IPS-18a (cell line): ENCODE measurements around the gene WNK2.

Experiments used
- H3K27ac ChIP-seq: one replicate; pipeline ENCODE4 v1.5.1; 2013; ENCODE audit warnings: low read length
- H3K27me3 ChIP-seq: one replicate; pipeline ENCODE4 v1.6.1; 2013; ENCODE audit warnings: mild to moderate bottlenecking, low read length; ENCODE audit not compliant: control insufficient read depth, insufficient read depth
- H3K36me3 ChIP-seq: one replicate; pipeline ENCODE4 v1.6.1; 2013; ENCODE audit warnings: low read depth, low read length; ENCODE audit not compliant: control insufficient read depth
- H3K4me1 ChIP-seq: one replicate; pipeline ENCODE4 v1.6.1; 2013; ENCODE audit warnings: low read depth, low read length; ENCODE audit not compliant: control insufficient read depth
- H3K4me3 ChIP-seq: one replicate; pipeline ENCODE4 v1.5.1; 2013; ENCODE audit warnings: low read length
- H3K9ac ChIP-seq: one replicate; pipeline ENCODE4 v1.6.1; 2013; ENCODE audit warnings: mild to moderate bottlenecking, low read length, moderate library complexity
- H3K9me3 ChIP-seq: one replicate; pipeline ENCODE4 v1.6.1; 2013; ENCODE audit warnings: low read depth, low read length; ENCODE audit not compliant: control insufficient read depth

WNK2 gene

GRCh38 chr9:93308158-93308602 is 124.2 kb downstream of the WNK2 start:
- H3K4me3 ChIP-seq, result no peak overlapping the region
- no peaks in the 10 kb centered on the region for H3K9me3 ChIP-seq
- H3K27ac ChIP-seq, result no peak overlapping the region
- no peak overlapping the region for H3K9ac ChIP-seq
- no peaks in the 10 kb centered on the region for H3K36me3 ChIP-seq
- H3K4me1 ChIP-seq, result no peaks in the 10 kb centered on the region
- no peaks in the 10 kb centered on the region for H3K27me3 ChIP-seq

DNA sequence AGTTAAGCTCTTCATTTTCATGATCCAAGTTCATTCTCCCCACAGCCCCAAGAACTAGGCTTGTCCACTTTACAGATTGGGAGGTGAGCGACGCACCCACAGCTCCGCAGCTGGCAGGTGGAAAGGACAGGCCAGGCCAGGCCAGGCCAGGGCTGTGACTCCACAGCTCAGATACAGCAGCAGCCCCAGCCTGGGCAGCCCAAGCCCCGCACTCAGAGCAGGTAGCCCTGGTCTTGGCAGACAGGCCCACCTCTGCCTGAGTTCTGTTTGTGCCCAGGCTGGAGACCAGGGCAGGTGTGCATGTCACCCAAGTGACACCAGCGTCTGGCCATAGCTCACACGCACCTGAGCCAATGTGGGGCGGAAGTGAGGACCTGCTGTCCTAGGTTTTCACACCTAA is 124.7 kb downstream of the WNK2 start:
- Histone ChIP-seq H3K36me3 (no peaks in the 10 kb centered on the region), H3K27me3 (no peaks in the 10 kb centered on the region), H3K27ac (no peak overlapping the region), H3K4me3 (no peak overlapping the region), H3K4me1 (no peaks in the 10 kb centered on the region), H3K9ac (no peak overlapping the region), H3K9me3 (no peaks in the 10 kb centered on the region)

- Histone ChIP-seq H3K4me1 (no peaks in the 10 kb centered on the region), H3K36me3 (no peaks in the 10 kb centered on the region), H3K9ac (no peak overlapping the region), H3K9me3 (no peaks in the 10 kb centered on the region), H3K4me3 (no peak overlapping the region), H3K27me3 (no peaks in the 10 kb centered on the region), H3K27ac (no peak overlapping the region)
These were observed 126.0 kb downstream of the WNK2 start for GRCh38 chr9:93309889-93310425.

DNA sequence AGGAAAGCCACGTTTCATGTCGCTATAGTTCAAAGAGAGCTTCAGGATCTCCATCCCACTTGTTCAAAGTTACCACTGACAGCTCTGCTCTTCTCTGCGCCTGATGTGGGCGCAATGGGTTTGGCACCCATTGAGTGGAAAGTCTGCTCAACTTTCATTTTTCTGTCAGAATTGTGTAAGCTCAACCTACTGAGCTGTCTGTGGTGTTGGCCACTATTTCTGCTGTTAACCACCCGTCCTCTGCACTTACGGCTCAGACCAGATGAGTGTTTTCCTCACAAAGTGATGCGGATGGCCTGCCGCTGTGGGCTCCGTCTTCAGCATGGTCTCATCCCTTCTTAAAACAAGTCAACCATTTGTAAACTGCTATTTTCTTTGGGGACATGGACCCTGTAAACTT is 131.2 kb downstream of the WNK2 start:
- Histone ChIP-seq H3K9me3 (no peaks in the 10 kb centered on the region), H3K9ac (no peak overlapping the region), H3K36me3 (peaks cover 3% of the 10 kb centered on the region), H3K27me3 (no peaks in the 10 kb centered on the region), H3K4me3 (no peak overlapping the region), H3K4me1 (no peaks in the 10 kb centered on the region), H3K27ac (no peak overlapping the region)

- Histone ChIP-seq H3K36me3 (peaks cover 3% of the 10 kb centered on the region), H3K27me3 (no peaks in the 10 kb centered on the region), H3K9me3 (no peaks in the 10 kb centered on the region), H3K4me3 (no peak overlapping the region), H3K4me1 (no peaks in the 10 kb centered on the region), H3K9ac (no peak overlapping the region), H3K27ac (no peak overlapping the region)
These were observed 132.0 kb downstream of the WNK2 start for GRCh38 chr9:93315960-93316359.

DNA sequence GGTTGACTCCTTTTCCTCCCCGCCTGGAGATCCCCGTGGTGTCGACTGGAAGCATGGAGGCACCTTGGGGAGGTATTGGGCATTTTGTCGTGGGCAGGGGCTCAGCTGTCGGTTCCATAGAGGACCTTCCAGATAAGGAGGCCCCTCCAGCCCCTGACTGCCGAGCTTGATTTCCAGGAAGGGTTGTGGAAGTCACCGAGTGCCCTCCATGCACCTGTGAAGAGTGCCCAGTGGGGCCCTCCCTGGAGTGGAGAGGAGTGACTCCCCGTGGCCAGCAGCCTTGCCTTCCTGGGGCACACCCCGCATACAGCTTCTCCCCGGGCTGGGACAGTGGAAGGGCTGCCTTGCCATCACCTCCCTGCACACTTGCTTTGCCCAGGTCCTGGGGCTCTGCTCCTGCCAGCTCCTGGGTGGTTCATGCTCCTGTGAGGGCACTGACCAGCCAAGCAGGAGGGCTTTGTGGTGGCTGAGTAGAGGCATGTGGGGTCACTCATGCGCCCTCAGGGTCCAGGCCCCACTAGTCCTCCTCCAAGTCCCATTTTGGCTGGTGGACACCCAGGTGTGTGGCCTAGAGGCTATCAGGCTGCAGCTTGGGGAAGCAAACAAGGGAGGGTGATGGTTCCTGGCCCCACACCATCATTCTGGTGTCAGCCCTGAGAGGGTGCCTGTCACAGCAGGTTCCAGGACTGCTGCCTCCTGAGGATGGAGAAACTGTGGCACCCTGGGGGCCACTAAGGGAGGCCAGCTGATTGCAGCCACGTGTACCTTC is 133.0 kb downstream of the WNK2 start:
- H3K27me3 ChIP-seq, result no peaks in the 10 kb centered on the region
- H3K27ac ChIP-seq, result no peak overlapping the region
- H3K4me1 ChIP-seq, result no peaks in the 10 kb centered on the region

DNA sequence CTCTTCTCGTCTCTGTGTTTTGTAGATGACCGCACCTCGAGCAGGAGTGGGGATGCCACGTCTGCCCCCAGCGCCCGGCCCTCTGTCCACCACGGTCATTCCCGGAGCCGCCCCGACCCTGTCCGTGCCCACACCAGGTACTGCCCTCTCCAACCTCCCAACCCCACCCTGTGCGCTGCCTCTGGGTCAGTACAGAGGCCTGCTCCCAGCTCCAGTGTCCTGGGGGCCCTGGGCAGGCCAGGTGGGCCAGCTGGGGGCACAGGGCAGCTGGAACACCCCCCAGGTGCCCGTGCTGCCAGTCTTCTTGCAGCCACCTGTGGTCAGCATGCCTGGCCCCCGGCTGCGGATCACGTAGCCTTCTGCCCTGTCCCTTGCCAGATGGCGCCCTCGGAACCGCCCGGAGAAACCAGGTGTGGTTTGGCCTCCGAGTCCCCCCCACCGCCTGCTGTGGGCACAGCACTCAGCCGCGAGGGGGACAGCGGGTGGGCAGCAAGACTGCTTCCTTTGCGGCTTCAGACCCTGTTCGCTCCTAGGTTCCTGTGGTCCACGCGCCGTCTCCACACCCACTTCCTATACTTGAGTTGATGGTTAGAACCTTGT is 133.7 kb downstream of the WNK2 start:
- H3K9ac ChIP-seq, result no peak overlapping the region
- no peak overlapping the region for H3K4me3 ChIP-seq
- no peaks in the 10 kb centered on the region for H3K4me1 ChIP-seq
- no peaks in the 10 kb centered on the region for H3K27me3 ChIP-seq
- no peak overlapping the region for H3K27ac ChIP-seq
- H3K9me3 ChIP-seq, result no peaks in the 10 kb centered on the region
- peaks cover 3% of the 10 kb centered on the region for H3K36me3 ChIP-seq

More for the DNA sequence above, 133.0 kb downstream of the WNK2 start:
- Histone ChIP-seq H3K4me3 (no peak overlapping the region), H3K9ac (no peak overlapping the region), H3K36me3 (peaks cover 3% of the 10 kb centered on the region), H3K9me3 (no peaks in the 10 kb centered on the region)

DNA sequence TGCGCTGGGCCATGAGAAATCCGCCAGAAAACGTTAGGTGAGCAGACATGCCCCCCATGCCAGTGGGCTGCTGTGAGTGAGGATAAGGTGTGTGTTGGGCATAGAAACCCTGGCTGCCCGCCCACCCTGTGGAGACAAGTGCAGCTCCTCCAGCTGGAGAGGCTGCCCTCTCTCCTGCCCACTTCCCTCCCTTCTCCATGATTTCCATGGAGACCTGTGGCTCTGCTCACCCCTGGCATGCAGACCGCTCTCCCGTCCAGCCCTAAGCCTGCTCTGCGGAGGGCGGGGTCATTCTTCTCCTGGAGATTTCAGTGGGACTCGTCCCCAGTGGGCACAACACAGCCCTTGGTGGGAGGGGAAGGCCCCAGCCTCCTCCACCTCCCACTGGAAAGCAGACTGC is 134.5 kb downstream of the WNK2 start:
- Histone ChIP-seq H3K27ac (no peak overlapping the region), H3K27me3 (no peaks in the 10 kb centered on the region), H3K4me1 (no peaks in the 10 kb centered on the region), H3K9ac (no peak overlapping the region), H3K36me3 (peaks cover 3% of the 10 kb centered on the region), H3K4me3 (no peak overlapping the region), H3K9me3 (no peaks in the 10 kb centered on the region)

- H3K9me3 ChIP-seq, result no peaks in the 10 kb centered on the region
- H3K4me3 ChIP-seq, result no peak overlapping the region
- no peaks in the 10 kb centered on the region for H3K27me3 ChIP-seq
- peaks cover 3% of the 10 kb centered on the region for H3K36me3 ChIP-seq
- H3K27ac ChIP-seq, result no peak overlapping the region
- no peak overlapping the region for H3K9ac ChIP-seq
- no peaks in the 10 kb centered on the region for H3K4me1 ChIP-seq
These were observed 135.5 kb downstream of the WNK2 start for GRCh38 chr9:93319301-93319991.

DNA sequence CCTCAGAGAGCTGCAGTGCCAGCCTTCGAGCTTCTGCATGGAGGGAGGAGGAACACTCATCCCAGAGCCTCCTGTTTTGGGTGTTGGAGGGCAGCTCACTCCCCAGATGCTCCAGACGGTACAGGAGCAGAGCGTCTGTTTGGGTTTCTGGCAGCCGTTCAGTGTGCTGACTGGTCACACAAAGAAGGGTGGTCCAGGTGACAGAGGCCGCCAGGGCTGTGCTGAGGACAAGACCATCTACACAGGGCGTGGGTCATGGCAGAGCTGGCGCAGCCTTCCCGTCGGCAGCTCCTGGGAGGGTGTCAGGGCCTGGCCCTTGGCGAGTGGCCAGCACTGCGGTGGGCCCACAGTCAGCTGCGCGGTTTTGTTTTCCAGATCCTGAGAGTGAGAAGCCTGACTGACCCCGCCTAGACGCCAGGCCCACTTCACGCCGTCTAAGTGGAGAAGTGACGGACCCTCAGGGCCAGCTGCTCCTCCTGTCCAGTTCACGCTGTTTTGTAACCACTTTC is 136.1 kb downstream of the WNK2 start:
- Histone ChIP-seq H3K9ac (no peak overlapping the region), H3K4me1 (no peaks in the 10 kb centered on the region), H3K36me3 (peaks cover 3% of the 10 kb centered on the region), H3K4me3 (no peak overlapping the region), H3K9me3 (no peaks in the 10 kb centered on the region), H3K27ac (no peak overlapping the region), H3K27me3 (no peaks in the 10 kb centered on the region)

- H3K27me3 ChIP-seq, result no peaks in the 10 kb centered on the region
- no peaks in the 10 kb centered on the region for H3K9me3 ChIP-seq
- H3K9ac ChIP-seq, result no peak overlapping the region
- no peaks in the 10 kb centered on the region for H3K4me1 ChIP-seq
- H3K36me3 ChIP-seq, result peaks cover 3% of the 10 kb centered on the region
- no peak overlapping the region for H3K4me3 ChIP-seq
- no peak overlapping the region for H3K27ac ChIP-seq
These were observed 136.8 kb downstream of the WNK2 start for GRCh38 chr9:93320591-93321219.
